Lower leg skin (tissue), 3 donors: ENCODE results near the gene OGN.

ENCODE experiments used
- POLR2A ChIP-seq, 2 donors: fragments of 450-650 bp; IDR thresholded peaks; one replicate each; pipeline ENCODE4 v1.6.1; 2016 to 2017; ENCODE audit warnings: antibody characterized with exemption in 2 of 2, mild to moderate bottlenecking in 1 of 2, moderate library complexity in 1 of 2
- TF ChIP-seq, protein P1 (sequence below), 3 donors: fragments of 450-650 bp; IDR thresholded peaks; one replicate each; pipeline ENCODE4 v1.5.1; 2016; ENCODE audit warnings: antibody characterized with exemption in 3 of 3, mild to moderate bottlenecking in 3 of 3, moderate library complexity in 2 of 3

GRCh38 chr9:92341578-92341977, 62.8 kb downstream of the OGN start:
- TF ChIP-seq, protein P1, sequence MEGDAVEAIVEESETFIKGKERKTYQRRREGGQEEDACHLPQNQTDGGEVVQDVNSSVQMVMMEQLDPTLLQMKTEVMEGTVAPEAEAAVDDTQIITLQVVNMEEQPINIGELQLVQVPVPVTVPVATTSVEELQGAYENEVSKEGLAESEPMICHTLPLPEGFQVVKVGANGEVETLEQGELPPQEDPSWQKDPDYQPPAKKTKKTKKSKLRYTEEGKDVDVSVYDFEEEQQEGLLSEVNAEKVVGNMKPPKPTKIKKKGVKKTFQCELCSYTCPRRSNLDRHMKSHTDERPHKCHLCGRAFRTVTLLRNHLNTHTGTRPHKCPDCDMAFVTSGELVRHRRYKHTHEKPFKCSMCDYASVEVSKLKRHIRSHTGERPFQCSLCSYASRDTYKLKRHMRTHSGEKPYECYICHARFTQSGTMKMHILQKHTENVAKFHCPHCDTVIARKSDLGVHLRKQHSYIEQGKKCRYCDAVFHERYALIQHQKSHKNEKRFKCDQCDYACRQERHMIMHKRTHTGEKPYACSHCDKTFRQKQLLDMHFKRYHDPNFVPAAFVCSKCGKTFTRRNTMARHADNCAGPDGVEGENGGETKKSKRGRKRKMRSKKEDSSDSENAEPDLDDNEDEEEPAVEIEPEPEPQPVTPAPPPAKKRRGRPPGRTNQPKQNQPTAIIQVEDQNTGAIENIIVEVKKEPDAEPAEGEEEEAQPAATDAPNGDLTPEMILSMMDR (IDR thresholded peaks at IDR 0.05), result no peak
- no peak for TF ChIP-seq POLR2A (IDR thresholded peaks at IDR 0.05)
